HEK293T (cell line): Measurements from ENCODE around the gene ERCC6L2.

Experiments
- CTCF ChIA-PET: fragments of 350-600 bp; formaldehyde crosslinking; extraction: SDS; loops from one replicate; lab custom pipeline; 2021; ENCODE audit warnings: antibody characterized with exemption, inconsistent platforms; lab: Yijun Ruan, JAX
- POLR2A ChIA-PET: fragments of 350-600 bp; formaldehyde crosslinking; extraction: SDS; loops from one replicate; lab custom pipeline; 2020; ENCODE audit warnings: antibody characterized with exemption, inconsistent platforms; lab: Yijun Ruan, JAX
- DNase-seq: peaks from one replicate; pipeline ENCODE4 v3.0.0; 2012; ENCODE audit warnings: mixed read lengths; ENCODE audit errors: extremely low spot score
- ARNT ChIP-seq: fragments of 450-650 bp; IDR thresholded peaks from 2 replicates; pipeline ENCODE4 v1.6.1; 2017; ENCODE audit warnings: mild to moderate bottlenecking
- BHLHE40 ChIP-seq: fragments of 450-650 bp; IDR thresholded peaks from 2 replicates; pipeline ENCODE4 v1.6.1; 2016; ENCODE audit warnings: mild to moderate bottlenecking, moderate library complexity, borderline replicate concordance
- CTBP1 ChIP-seq: fragments of 450-650 bp; IDR thresholded peaks from 2 replicates; pipeline ENCODE4 v1.6.1; 2016; ENCODE audit warnings: borderline replicate concordance
- ELF4 ChIP-seq: fragments of 450-650 bp; IDR thresholded peaks from 2 replicates; pipeline ENCODE4 v1.6.1; 2017; ENCODE audit warnings: antibody characterized with exemption
- FOXA1 ChIP-seq: fragments of 450-650 bp; IDR thresholded peaks from 2 replicates; pipeline ENCODE4 v1.6.1; 2016; ENCODE audit warnings: mild to moderate bottlenecking
- FOXK2 ChIP-seq: fragments of 450-650 bp; IDR thresholded peaks from 2 replicates; pipeline ENCODE4 v1.6.1; 2016; ENCODE audit warnings: mild to moderate bottlenecking
- FOXM1 ChIP-seq: fragments of 450-650 bp; IDR thresholded peaks from 2 replicates; pipeline ENCODE4 v1.6.1; 2017; ENCODE audit warnings: mild to moderate bottlenecking, borderline replicate concordance
- HDGF ChIP-seq: fragments of 450-650 bp; IDR thresholded peaks from 2 replicates; pipeline ENCODE4 v1.6.1; 2017; ENCODE audit warnings: antibody characterized with exemption, borderline replicate concordance
- L3MBTL2 ChIP-seq: fragments of 450-650 bp; conservative IDR thresholded peaks from 2 replicates; pipeline ENCODE4 v1.6.1; 2016; ENCODE audit warnings: mild to moderate bottlenecking
- LEF1 ChIP-seq: fragments of 450-650 bp; IDR thresholded peaks from 2 replicates; pipeline ENCODE4 v1.6.1; 2017; ENCODE audit warnings: mild to moderate bottlenecking, borderline replicate concordance
- NFRKB ChIP-seq: fragments of 450-650 bp; IDR thresholded peaks from 2 replicates; pipeline ENCODE4 v1.6.1; 2016; ENCODE audit warnings: mild to moderate bottlenecking, moderate library complexity
- PKNOX1 ChIP-seq: fragments of 450-650 bp; IDR thresholded peaks from 2 replicates; pipeline ENCODE4 v1.6.1; 2016
- SP1 ChIP-seq: fragments of 450-650 bp; IDR thresholded peaks from 2 replicates; pipeline ENCODE4 v1.6.1; 2017
- SUZ12 ChIP-seq: fragments of 450-650 bp; IDR thresholded peaks from 2 replicates; pipeline ENCODE4 v1.6.1; 2016; ENCODE audit warnings: mild to moderate bottlenecking
- TARDBP ChIP-seq: fragments of 450-650 bp; IDR thresholded peaks from 2 replicates; pipeline ENCODE4 v1.6.1; 2016
- ZNF384 ChIP-seq: fragments of 450-650 bp; IDR thresholded peaks from 2 replicates; pipeline ENCODE4 v1.6.1; 2016

Gene ERCC6L2

GRCh38 chr9:95910770-95911340, 35.4 kb downstream of the ERCC6L2 start:
- ChIA-PET CTCF (interaction anchor here (0.7 kb wide), 1 partner anchor 31 kb away, joined by 3 read pairs; no protein-coding TSS in a partner anchor), POLR2A (interaction anchor here (1.3 kb wide), 1 partner anchor 36 kb away, joined by 3 read pairs; no protein-coding TSS in a partner anchor)

GRCh38 chr9:95912773-95913172, 37.3 kb downstream of the ERCC6L2 start:
- POLR2A ChIA-PET = no interaction called here
- no peak for DNase-seq
- CTCF ChIA-PET = no interaction called here
- TF ChIP-seq FOXK2 (no peak), LEF1 (no peak), FOXM1 (no peak), HDGF (no peak), ARNT (no peak), BHLHE40 (no peak), L3MBTL2 (no peak), SUZ12 (no peak), SP1 (no peak), ZNF384 (no peak), CTBP1 (no peak), FOXA1 (no peak), ELF4 (no peak), NFRKB (no peak), PKNOX1 (no peak), TARDBP (no peak)

More at GRCh38 chr9:95910770-95911340, 35.4 kb downstream of the ERCC6L2 start:
- no peak for DNase-seq
- TF ChIP-seq L3MBTL2 = no peak
- no peak for TF ChIP-seq SUZ12
- TF ChIP-seq FOXA1 = no peak
- no peak for TF ChIP-seq HDGF
- TF ChIP-seq BHLHE40 = no peak
- no peak for TF ChIP-seq ARNT
- no peak for TF ChIP-seq PKNOX1
- no peak for TF ChIP-seq LEF1
- TF ChIP-seq NFRKB = no peak
- TF ChIP-seq CTBP1 = no peak
- TF ChIP-seq SP1 = no peak

GRCh38 chr9:95920017-95920416, 44.5 kb downstream of the ERCC6L2 start:
- ChIA-PET CTCF (no interaction called here), POLR2A (no interaction called here)
- TF ChIP-seq SP1 = no peak
- no peak for TF ChIP-seq HDGF
- no peak for TF ChIP-seq NFRKB
- no peak for TF ChIP-seq SUZ12
- TF ChIP-seq FOXA1 = no peak
- TF ChIP-seq CTBP1 = no peak
- TF ChIP-seq LEF1 = no peak
- TF ChIP-seq ARNT = no peak
- TF ChIP-seq BHLHE40 = no peak
- no peak for TF ChIP-seq FOXK2
- no peak for TF ChIP-seq ELF4
- TF ChIP-seq TARDBP = no peak
- no peak for TF ChIP-seq ZNF384
- TF ChIP-seq L3MBTL2 = no peak
- no peak for DNase-seq

- no peak for DNase-seq
Observed at GRCh38 chr9:95923794-95924193, 48.3 kb downstream of the ERCC6L2 start.

GRCh38 chr9:95924987-95925386, 49.5 kb downstream of the ERCC6L2 start:
- ChIA-PET CTCF (no interaction called here), POLR2A (no interaction called here)
- no peak for DNase-seq
- TF ChIP-seq ELF4 = no peak
- no peak for TF ChIP-seq ARNT
- no peak for TF ChIP-seq FOXA1
- TF ChIP-seq BHLHE40 = no peak
- TF ChIP-seq SP1 = no peak
- TF ChIP-seq TARDBP = no peak
- no peak for TF ChIP-seq NFRKB
- no peak for TF ChIP-seq FOXM1
- no peak for TF ChIP-seq L3MBTL2
- TF ChIP-seq ZNF384 = no peak
- no peak for TF ChIP-seq HDGF
- TF ChIP-seq CTBP1 = no peak
- no peak for TF ChIP-seq FOXK2
- TF ChIP-seq PKNOX1 = no peak

More at GRCh38 chr9:95923794-95924193, 48.3 kb downstream of the ERCC6L2 start:
- TF ChIP-seq PKNOX1 (no peak), FOXK2 (no peak), HDGF (no peak), BHLHE40 (no peak), LEF1 (no peak), ZNF384 (no peak), SP1 (no peak), SUZ12 (no peak), ARNT (no peak), CTBP1 (no peak), ELF4 (no peak), FOXA1 (no peak), TARDBP (no peak)
- CTCF ChIA-PET = interaction anchor here (0.6 kb wide), 1 partner anchor 394 kb away, joined by 3 read pairs; no protein-coding TSS in a partner anchor
- POLR2A ChIA-PET = no interaction called here
